Parietal lobe (tissue), 1 donor: Measurements from ENCODE around the gene PLPP6. TPM values are rescaled to one million over a fixed set of nuclear protein-coding genes. Genes with fewer than 3 reads are reported as not detected.

Source experiments
- total RNA-seq: library from RNA; depleted of rRNA; stranded (reverse); fragments of >200 nt; gene quantifications from one replicate; pipeline ENCODE4 v1.2.3, GENCODE V29; 2014

PLPP6 gene
- 12.8 TPM for total RNA-seq

DNA sequence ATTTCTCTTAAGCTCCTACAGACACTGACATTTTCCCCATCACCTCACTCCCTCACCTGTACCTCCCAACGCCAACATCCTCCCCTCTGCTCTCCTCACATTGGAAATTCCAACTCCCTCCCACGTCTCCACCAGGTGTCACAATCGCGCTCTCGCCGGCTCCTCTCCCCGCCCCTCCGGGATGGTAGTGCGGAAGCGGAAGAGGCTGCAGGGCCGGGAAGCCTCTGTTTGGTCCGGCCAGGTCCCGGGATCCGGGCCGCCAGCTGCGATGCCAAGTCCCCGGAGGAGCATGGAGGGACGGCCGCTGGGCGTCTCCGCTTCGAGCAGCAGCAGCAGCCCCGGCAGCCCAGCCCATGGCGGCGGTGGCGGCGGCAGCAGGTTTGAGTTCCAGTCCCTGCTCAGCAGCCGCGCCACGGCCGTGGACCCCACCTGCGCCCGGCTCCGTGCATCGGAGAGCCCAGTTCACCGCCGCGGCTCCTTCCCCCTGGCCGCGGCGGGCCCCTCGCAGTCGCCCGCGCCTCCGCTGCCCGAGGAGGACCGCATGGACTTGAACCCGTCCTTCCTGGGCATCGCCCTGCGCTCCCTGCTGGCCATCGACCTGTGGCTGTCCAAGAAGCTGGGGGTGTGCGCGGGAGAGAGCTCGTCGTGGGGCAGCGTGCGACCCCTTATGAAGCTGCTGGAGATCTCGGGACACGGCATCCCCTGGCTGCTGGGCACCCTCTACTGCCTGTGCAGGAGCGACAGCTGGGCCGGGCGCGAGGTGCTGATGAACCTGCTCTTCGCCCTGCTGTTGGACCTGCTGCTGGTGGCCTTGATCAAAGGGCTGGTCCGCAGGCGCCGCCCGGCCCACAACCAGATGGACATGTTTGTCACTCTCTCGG lies at the start of gene PLPP6:
TSS of gene PLPP6 (plus strand) at position 187 of the 881 bp plus-strand sequence. CDS start at position 269, 82 bp downstream.

DNA sequence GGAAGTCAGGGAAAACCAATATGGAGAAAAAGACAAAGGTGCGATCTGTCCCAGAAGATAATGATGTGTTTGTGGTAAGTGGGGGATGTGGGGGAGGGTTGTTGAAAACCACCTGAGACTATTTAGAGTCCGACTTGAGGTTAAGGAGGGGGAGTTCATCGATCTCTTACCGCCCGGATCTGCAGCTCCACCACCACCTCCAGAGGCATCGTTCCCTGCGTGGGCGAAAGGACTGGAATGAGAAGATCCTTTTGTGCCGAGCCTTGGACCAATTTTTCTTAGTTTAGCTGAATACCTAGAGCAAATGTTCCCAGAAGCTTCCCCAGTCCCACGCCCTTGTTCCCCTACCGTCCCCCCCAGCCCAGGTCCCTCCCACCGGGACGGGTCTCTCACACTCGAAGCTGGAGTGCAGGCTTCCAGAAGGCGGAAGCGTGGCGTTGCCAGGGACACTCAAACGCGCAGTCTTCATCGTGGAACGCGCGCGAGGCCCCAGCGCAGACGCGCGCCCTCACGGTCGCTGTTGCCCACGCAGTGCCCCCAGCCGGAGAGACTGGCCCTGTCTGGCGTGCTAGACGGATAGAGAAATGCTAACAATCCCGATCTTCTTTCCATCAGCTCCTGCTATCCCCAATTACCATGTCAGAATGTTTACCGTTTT lies 4.1 kb downstream of the PLPP6 start, which contains the start of gene SPATA6L:
TSS of gene SPATA6L (minus strand) at position 439 of the 658 bp plus-strand sequence. CDS start at position 209, 230 bp downstream.

DNA sequence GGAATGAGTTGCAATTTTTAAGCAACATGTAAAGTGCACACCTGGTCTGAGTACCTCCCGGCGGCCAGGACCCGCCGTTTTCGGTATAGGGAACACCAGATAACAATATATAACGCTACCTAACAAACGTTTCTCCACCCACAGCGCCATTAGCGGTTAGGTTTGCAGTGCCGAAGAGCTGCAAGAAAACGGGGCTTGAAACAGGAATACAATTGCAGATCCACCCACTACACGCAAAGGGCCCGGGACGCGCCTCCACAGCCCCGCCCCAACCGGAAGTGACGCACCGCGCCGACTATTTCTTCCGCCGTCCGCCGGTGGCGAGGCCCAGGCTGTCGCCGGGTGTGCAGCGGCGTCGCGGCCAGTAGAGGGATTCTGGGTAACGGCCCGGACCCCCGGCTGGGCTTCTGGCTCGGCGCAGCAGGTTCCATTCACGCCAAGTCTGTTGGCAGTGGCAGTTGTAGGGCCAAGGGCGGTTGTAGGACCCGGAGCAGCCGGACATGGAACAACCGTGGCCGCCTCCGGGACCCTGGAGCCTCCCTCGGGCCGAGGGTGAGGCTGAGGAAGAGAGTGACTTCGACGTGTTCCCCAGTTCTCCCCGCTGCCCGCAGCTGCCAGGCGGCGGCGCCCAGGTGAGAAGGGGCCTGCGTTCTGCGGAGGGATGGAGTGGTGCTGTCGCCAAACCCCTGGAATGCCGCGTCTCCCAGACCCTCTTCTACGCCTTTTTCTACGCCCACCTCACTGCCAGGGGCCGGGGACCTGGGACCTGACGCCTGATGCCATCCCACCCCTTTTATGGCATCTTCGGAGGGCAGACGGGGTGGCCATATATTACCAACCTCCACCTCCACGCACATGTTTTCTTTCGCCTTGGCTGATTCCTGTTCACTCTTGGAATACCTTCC lies 17.4 kb downstream of the PLPP6 start, which contains the start of gene CDC37L1:
TSS of gene CDC37L1 (plus strand) at position 302 of the 905 bp plus-strand sequence. CDS start at position 501, 199 bp downstream.

Other genes starting within 250 kb of the PLPP6 start
- 36.0 TPM for gene SLC1A1, start 171.8 kb upstream of the PLPP6 start, total RNA-seq
- gene SPATA6L, start 4.2 kb downstream of the PLPP6 start, total RNA-seq, result 13.8 TPM
- gene CDC37L1, start 17.3 kb downstream of the PLPP6 start, total RNA-seq, result 31.3 TPM
- 36.0 TPM for gene AK3, start 78.9 kb downstream of the PLPP6 start, total RNA-seq
- gene RCL1, start 130.7 kb downstream of the PLPP6 start, total RNA-seq, result 30.7 TPM